Liver (tissue), 9 donors: ENCODE measurements around the gene MGAT4C. TPM values are rescaled to one million over a fixed set of nuclear protein-coding genes. Genes with fewer than 3 reads are reported as not detected.

ENCODE experiments used
- DNase-seq: peaks from one replicate; pipeline ENCODE4 v3.0.0-alpha.2; 2017; ENCODE audit warnings: low spot score
- H3K27ac ChIP-seq, 2 donors: one replicate each; pipeline ENCODE4 v1.7.0; 2013; ENCODE audit warnings: inconsistent platforms in 2 of 2, low read length in 2 of 2, control low read depth in 1 of 2, low read depth in 1 of 2, mild to moderate bottlenecking in 1 of 2
- H3K27me3 ChIP-seq, 4 donors: one replicate each; pipeline versions ENCODE4 v1.6.1 to v1.7.0; 2013; ENCODE audit warnings: low read length in 3 of 4, inconsistent platforms in 1 of 4, mild to moderate bottlenecking in 1 of 4, moderate library complexity in 1 of 4; ENCODE audit not compliant: control insufficient read depth in 4 of 4, insufficient read depth in 4 of 4
- H3K36me3 ChIP-seq, 4 donors: one replicate each; pipeline versions ENCODE4 v1.6.1 to v1.7.0; 2013; ENCODE audit warnings: low read length in 3 of 4, mild to moderate bottlenecking in 3 of 4, low read depth in 1 of 4, moderate library complexity in 1 of 4; ENCODE audit not compliant: control insufficient read depth in 4 of 4, insufficient read depth in 3 of 4
- H3K4me1 ChIP-seq, 4 donors: one replicate each; pipeline versions ENCODE4 v1.6.1 to v1.7.0; 2013; ENCODE audit warnings: low read length in 3 of 4, mild to moderate bottlenecking in 3 of 4, moderate library complexity in 1 of 4; ENCODE audit not compliant: control insufficient read depth in 4 of 4, insufficient read depth in 4 of 4
- H3K4me3 ChIP-seq, 3 donors: one replicate each; pipeline versions ENCODE4 v1.6.1 to v1.7.0; 2013; ENCODE audit warnings: low read length in 3 of 3, control low read depth in 1 of 3, low read depth in 1 of 3, mild to moderate bottlenecking in 1 of 3
- H3K9ac ChIP-seq, 2 donors: one replicate each; pipeline ENCODE4 v1.7.0; 2013; ENCODE audit warnings: low read length in 2 of 2, mild to moderate bottlenecking in 2 of 2, moderate library complexity in 2 of 2, control low read depth in 1 of 2, low read depth in 1 of 2
- H3K9me3 ChIP-seq, 4 donors: one replicate each; pipeline versions ENCODE4 v1.6.1 to v1.7.0; 2013; ENCODE audit warnings: low read length in 3 of 4; ENCODE audit not compliant: control insufficient read depth in 4 of 4
- EGR1 ChIP-seq, 2 donors: IDR thresholded peaks; 2 replicates each; pipeline ENCODE4 v1.6.1; 2016 to 2018; ENCODE audit warnings: antibody characterized with exemption in 2 of 2, low read depth in 2 of 2
- FOXA1 ChIP-seq: IDR thresholded peaks from 2 replicates; pipeline ENCODE4 v1.6.1; 2016; ENCODE audit warnings: antibody characterized with exemption
- FOXA2 ChIP-seq: IDR thresholded peaks from 2 replicates; pipeline ENCODE4 v1.6.1; 2016; ENCODE audit warnings: antibody characterized with exemption
- GABPA ChIP-seq, 2 donors: IDR thresholded peaks in 1 of 2; conservative IDR thresholded peaks in 1 of 2; 2 replicates each; pipeline ENCODE4 v1.6.1; 2016; ENCODE audit warnings: antibody characterized with exemption in 2 of 2, mild to moderate bottlenecking in 1 of 2, moderate library complexity in 1 of 2
- HNF4A ChIP-seq, 2 donors: conservative IDR thresholded peaks; 2 replicates each; pipeline ENCODE4 v1.6.1; 2016; ENCODE audit warnings: antibody characterized with exemption in 2 of 2, mild to moderate bottlenecking in 2 of 2
- HNF4G ChIP-seq: IDR thresholded peaks from 2 replicates; pipeline ENCODE4 v1.6.1; 2016; ENCODE audit warnings: antibody characterized with exemption
- JUND ChIP-seq, 2 donors: IDR thresholded peaks; 2 replicates each; pipeline ENCODE4 v1.6.1; 2016; ENCODE audit warnings: antibody characterized with exemption in 2 of 2
- MAX ChIP-seq: IDR thresholded peaks from 2 replicates; pipeline ENCODE4 v1.6.1; 2016; ENCODE audit warnings: antibody characterized with exemption
- NR2F2 ChIP-seq: IDR thresholded peaks from 2 replicates; pipeline ENCODE4 v1.6.1; 2016; ENCODE audit warnings: antibody characterized with exemption
- RAD21 ChIP-seq, 2 donors: IDR thresholded peaks; 2 replicates each; pipeline ENCODE4 v1.6.1; 2016; ENCODE audit warnings: antibody characterized with exemption in 2 of 2, mild to moderate bottlenecking in 2 of 2
- RXRA ChIP-seq, 2 donors: IDR thresholded peaks; 2 replicates each; pipeline ENCODE4 v1.6.1; 2017 to 2018; ENCODE audit warnings: antibody characterized with exemption in 2 of 2, mild to moderate bottlenecking in 1 of 2
- SP1 ChIP-seq: IDR thresholded peaks from 2 replicates; pipeline ENCODE4 v1.6.1; 2018; ENCODE audit warnings: antibody characterized with exemption, mild to moderate bottlenecking
- TAF1 ChIP-seq: conservative IDR thresholded peaks from 2 replicates; pipeline ENCODE4 v1.6.1; 2016; ENCODE audit warnings: antibody characterized with exemption, mild to moderate bottlenecking
- WGBS: extraction: QIAGEN DNeasy Blood & Tissue Kit; methylation state at CpG from one replicate; pipeline ENCODE4 v1.1.7; 2013; 5-methylcytosine and 5-hydroxymethylcytosine counted together
- polyA plus RNA-seq, 2 donors: library from polyadenylated mRNA; stranded (reverse) in 1 of 2; unstranded in 1 of 2; fragments of 200-250 nt in 1 of 2; fragments of >200 nt in 1 of 2; fragmentation: Nextera tagmentation in 1 of 2; extraction: Ambion mirVana in 1 of 2; gene quantifications; one replicate each; pipeline versions ENCODE4 v1.2.1 to v1.2.3, GENCODE V29; 2013 to 2015
- total RNA-seq, 2 donors: library from RNA; depleted of rRNA; stranded (reverse); fragments of >200 nt; gene quantifications; one replicate each; pipeline ENCODE4 v1.2.3, GENCODE V29; 2014
- TF ChIP-seq, protein P1 (sequence below): fragments of 150-350 bp; IDR thresholded peaks from 2 replicates; pipeline ENCODE4 v1.5.1; 2017; ENCODE audit warnings: improper control_type of control experiment, low read depth, low read length; ENCODE audit not compliant: missing input control
- TF ChIP-seq, protein P2 (sequence below): IDR thresholded peaks from 2 replicates; pipeline ENCODE4 v1.6.1; 2016; ENCODE audit warnings: antibody characterized with exemption
- TF ChIP-seq, protein P3 (sequence below): IDR thresholded peaks from 2 replicates; pipeline ENCODE4 v1.6.1; 2016; ENCODE audit warnings: antibody characterized with exemption
- donor health status: healthy.
- donor health status: healthy.
- donor health status: healthy.
- donor health status: healthy.
- donor health status: healthy.

Gene MGAT4C
- total and polyA plus RNA-seq, 4 donors: 0.02 to 0.65 (median 0.09) TPM

DNA sequence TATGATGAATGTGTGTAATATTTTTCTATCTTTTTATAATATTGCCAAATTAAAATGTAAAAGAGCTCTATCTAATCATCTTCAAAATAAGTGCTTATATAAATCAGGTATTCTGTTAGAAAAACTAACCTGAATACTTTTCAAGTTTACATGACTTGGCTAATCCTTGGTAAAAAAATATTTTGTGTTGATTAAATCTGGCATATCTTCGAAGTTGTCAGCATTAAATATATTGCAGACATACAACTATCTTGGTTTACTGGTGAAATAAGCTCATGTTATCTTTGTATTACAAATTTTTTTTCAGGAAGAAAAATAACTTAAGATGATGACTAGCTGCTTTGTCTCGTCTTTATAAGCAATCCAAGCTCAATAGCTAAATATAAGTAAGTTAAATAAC lies 39.6 kb downstream of the MGAT4C start:
- TF ChIP-seq SP1: no peak
- no peak for TF ChIP-seq HNF4G
- no peak for TF ChIP-seq EGR1 (IDR thresholded peaks at IDR 0.05; ENCODE audit: low read depth in 2 of 2)
- no peak for TF ChIP-seq TAF1
- no peak for TF ChIP-seq RXRA (IDR thresholded peaks at IDR 0.05)
- no peak for TF ChIP-seq HNF4A (conservative IDR thresholded peaks at IDR 0.05)
- TF ChIP-seq FOXA2: no peak
- no peak for TF ChIP-seq RAD21 (IDR thresholded peaks at IDR 0.05)
- TF ChIP-seq, protein P1, sequence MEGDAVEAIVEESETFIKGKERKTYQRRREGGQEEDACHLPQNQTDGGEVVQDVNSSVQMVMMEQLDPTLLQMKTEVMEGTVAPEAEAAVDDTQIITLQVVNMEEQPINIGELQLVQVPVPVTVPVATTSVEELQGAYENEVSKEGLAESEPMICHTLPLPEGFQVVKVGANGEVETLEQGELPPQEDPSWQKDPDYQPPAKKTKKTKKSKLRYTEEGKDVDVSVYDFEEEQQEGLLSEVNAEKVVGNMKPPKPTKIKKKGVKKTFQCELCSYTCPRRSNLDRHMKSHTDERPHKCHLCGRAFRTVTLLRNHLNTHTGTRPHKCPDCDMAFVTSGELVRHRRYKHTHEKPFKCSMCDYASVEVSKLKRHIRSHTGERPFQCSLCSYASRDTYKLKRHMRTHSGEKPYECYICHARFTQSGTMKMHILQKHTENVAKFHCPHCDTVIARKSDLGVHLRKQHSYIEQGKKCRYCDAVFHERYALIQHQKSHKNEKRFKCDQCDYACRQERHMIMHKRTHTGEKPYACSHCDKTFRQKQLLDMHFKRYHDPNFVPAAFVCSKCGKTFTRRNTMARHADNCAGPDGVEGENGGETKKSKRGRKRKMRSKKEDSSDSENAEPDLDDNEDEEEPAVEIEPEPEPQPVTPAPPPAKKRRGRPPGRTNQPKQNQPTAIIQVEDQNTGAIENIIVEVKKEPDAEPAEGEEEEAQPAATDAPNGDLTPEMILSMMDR: no peak
- TF ChIP-seq FOXA1: no peak
- TF ChIP-seq, protein P2, sequence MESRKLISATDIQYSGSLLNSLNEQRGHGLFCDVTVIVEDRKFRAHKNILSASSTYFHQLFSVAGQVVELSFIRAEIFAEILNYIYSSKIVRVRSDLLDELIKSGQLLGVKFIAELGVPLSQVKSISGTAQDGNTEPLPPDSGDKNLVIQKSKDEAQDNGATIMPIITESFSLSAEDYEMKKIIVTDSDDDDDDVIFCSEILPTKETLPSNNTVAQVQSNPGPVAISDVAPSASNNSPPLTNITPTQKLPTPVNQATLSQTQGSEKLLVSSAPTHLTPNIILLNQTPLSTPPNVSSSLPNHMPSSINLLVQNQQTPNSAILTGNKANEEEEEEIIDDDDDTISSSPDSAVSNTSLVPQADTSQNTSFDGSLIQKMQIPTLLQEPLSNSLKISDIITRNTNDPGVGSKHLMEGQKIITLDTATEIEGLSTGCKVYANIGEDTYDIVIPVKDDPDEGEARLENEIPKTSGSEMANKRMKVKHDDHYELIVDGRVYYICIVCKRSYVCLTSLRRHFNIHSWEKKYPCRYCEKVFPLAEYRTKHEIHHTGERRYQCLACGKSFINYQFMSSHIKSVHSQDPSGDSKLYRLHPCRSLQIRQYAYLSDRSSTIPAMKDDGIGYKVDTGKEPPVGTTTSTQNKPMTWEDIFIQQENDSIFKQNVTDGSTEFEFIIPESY: no peak
- TF ChIP-seq, protein P3, sequence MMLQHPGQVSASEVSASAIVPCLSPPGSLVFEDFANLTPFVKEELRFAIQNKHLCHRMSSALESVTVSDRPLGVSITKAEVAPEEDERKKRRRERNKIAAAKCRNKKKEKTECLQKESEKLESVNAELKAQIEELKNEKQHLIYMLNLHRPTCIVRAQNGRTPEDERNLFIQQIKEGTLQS: no peak
- no peak for DNase-seq
- Histone ChIP-seq H3K4me3 (no peak overlapping the region), H3K9me3 (no peaks in the 10 kb centered on the region), H3K27ac (no peak overlapping the region), H3K36me3 (no peaks in the 10 kb centered on the region), H3K27me3 (no peaks in the 10 kb centered on the region), H3K9ac (no peak overlapping the region), H3K4me1 (no peaks in the 10 kb centered on the region)
- WGBS: 28% methylated on average over 2 of the region's 2 CpGs

DNA sequence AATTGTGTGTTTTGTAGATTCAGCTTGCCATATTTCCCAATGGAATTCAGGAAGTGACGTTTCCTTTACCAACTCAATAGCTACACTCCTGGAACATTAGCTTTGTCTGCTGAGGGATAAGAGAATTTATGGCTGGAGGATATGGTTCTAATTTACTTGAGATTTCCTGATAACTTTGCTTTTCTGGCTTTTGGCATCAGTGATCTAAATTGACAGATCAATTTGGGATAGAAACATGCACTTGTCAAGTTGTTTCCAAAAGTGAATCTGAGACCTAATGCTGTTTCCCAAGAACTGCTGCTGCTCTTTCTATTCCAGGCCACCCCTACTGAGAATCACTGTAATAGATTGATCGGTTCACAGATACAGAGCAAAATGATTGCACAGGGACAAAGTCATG lies 43.2 kb downstream of the MGAT4C start:
- DNase-seq: no peak
- H3K9ac ChIP-seq: no peak overlapping the region
- TF ChIP-seq, protein P2: no peak
- TF ChIP-seq SP1: no peak
- no peak for TF ChIP-seq NR2F2
- no peak for TF ChIP-seq RXRA (IDR thresholded peaks at IDR 0.05)
- TF ChIP-seq, protein P1: no peak
- no peak for TF ChIP-seq JUND (IDR thresholded peaks at IDR 0.05)
- TF ChIP-seq FOXA2: no peak
- no peak for TF ChIP-seq GABPA (IDR thresholded peaks at IDR 0.05 in 1 of 2, conservative IDR thresholded peaks at IDR 0.05 in 1 of 2)
- TF ChIP-seq, protein P3: no peak
- no peak for TF ChIP-seq HNF4A (conservative IDR thresholded peaks at IDR 0.05)
- TF ChIP-seq MAX: no peak
- TF ChIP-seq EGR1 (IDR thresholded peaks at IDR 0.05; ENCODE audit: low read depth in 2 of 2): no peak
- no peak for TF ChIP-seq HNF4G
- no peak overlapping the region for H3K4me3 ChIP-seq
- peaks cover 0 to 3% (median 0%) of the 10 kb centered on the region in 4 donors for H3K27me3 ChIP-seq
- 76% methylated on average over 2 of the region's 2 CpGs for WGBS
- no peaks in the 10 kb centered on the region for H3K4me1 ChIP-seq
- H3K9me3 ChIP-seq: no peaks in the 10 kb centered on the region
- H3K36me3 ChIP-seq: no peaks in the 10 kb centered on the region
- H3K27ac ChIP-seq: no peak overlapping the region
